ENCODE measurements around the gene FGF1.

FGF1 gene

DNA sequence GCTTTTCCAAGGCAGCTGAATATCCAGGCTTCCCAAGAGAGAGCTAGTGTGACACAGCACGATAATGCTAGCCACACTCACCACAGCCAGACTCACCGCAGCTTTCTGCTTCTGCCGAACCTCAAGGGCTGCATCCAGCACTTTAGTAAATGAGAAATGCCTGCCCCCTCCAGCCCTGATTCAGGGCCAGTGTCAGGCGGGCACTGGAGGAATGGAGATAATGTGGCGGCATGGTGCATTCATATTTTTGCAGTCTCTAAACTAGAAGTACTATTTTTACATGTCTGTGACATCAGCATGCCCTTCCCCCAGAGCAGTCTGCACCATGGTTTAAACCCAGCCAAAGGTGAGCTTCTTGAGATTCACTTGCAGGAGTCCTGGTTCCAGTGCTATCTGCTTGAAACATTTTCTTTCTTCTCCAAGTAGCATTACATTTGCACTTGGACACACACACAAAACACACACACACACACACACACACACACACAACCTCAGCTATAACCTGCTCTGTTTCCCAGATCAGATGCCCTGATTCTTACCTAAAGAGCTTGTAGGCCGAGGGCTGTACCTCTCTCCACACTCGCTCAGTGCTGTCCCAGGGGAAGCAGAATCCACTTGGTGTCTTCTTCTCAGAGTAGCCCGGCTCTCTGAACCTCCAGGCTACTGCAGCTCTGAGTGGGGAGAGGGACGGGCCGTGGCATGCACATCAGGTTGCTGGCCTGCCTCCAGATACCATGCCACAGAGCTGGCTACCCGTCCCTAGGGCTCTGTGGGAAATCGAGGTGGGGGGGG lies at the start of gene FGF1:
TSS of gene FGF1 (minus strand) at position 673 of the 792 bp plus-strand sequence. CDS start 71,963 bp downstream, outside the sequence.
- DNase-seq (ENCODE audit: extremely low read depth in 1 of 2, low read depth in 1 of 2): no peak

DNA sequence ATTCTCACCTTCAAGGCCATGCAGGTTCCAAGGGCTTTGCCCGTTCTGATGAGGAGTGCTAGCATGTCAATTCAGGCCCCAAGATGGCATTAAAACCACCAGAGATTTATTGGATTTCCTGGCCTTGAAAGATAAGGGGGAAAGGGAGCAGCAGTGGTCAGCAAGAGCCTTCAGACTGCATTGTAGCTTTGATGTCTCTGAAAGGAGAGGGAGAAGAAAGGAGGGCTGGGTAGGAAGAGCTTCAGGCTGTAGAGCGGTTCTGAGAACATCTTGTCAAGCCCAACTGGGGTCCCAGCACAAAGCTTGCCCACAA lies 41.8 kb upstream of the FGF1 start:
- DNase-seq (ENCODE audit: extremely low read depth in 1 of 2, low read depth in 1 of 2): no peak

DNA sequence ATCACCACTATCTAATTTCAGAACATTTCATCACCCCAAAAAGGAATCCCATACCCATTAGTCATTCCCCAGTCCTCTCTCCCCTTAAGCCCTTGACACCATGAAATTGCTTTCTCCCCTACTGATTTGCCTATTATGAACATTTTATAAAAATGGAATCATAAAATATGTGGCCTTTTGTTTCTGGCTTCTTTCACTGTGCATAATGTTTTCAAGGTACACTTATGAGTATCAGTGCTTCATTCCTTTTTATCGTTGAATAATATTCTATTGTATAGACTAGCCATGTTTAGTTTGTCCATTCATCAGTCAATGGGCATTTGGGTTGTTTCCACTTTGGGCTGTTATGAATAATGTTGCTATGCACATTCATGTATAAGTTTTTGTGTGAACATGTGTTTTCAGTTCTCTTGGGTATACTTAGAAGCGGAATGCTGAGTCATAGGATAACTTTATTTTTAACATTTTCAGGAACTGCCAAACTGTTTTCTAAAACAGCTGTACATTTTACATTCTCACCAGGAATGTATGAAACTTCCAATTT lies 40.4 kb upstream of the FGF1 start:
- DNase-seq (ENCODE audit: extremely low read depth in 1 of 2, low read depth in 1 of 2): no peak

DNA sequence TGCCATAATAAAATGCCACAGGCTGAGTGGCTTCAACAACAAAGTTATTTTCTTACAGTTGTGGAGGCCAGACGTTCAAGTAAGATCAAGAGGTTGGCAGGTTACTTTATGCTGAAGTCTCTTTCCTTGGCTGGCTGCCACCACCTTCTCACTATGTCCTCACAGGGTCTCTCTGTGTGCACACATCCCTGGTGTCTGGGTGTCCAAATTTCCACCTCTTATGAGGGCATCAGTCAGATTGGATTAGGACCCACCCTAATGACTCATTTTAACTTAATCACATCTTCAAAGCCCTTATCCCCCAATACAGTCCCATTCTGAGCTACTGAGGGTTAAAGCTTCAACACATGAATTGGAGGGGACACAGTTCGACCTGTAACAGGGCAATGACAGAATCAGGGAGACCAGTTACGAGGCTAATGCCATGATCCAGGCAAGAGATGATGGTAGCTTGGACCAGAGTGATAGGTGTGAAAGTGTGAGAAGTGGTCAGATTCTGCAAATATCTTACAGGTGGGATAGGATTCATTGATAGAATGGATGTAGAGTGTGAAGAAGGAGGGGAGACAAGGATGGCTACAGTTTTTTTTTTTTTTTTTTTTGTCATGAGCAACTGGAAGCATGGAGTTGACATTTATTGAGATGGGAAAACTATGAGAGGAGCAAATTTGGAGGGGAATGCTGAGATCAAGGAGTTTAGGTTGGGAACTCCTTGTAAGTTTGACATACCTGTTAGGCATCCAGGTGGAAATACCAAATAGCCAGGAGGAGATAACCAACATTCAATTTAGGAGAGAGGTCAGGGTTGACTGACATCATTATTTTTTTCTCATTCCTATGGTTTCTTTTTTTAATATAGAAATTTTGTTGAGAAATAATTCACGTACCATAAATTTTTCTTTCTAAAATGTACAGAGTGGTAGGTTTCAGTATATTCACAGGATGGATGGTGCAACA lies 39.6 kb upstream of the FGF1 start:
- no peak for DNase-seq (ENCODE audit: extremely low read depth in 1 of 2, low read depth in 1 of 2)

DNA sequence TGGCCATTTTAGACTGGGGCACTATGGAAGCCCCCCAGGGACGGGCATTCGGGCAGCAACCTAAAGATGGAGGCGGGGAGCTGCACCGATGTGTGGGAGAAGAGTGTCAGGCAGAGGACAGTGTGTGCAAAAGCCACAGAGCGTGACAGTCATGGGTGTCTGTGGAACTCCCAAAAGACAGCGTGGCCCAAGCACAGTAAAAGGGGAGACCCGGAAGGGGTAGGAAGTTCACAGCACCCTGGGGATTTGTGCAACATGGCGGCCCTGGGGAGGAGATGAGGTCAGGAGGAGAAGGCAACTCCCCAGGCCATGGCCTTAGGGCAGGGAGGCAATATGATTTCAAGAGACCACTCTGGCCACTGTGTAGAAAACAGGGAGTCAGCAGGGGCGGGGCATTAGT lies 38.9 kb upstream of the FGF1 start:
- no peak for DNase-seq (ENCODE audit: extremely low read depth in 1 of 2, low read depth in 1 of 2)

DNA sequence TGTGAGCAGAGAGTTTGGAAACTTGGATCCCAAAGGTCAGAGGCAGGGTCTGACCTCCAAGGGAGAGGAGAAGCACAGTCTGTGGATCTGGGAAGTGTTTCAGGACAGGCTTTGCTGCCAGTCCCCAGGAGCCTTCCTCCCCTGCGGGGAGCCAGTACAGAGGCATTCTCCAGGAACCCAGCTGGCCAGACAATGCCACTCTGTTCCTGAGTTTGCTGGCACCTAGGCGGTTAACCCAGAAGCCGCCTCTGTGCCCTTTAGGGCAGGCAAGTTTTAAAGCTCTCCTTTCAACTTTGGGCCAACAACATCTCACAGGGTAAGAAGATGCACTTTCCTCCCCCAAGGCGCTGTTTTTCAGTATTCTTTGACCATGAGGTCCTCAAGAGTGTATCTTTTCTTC lies 37.0 kb upstream of the FGF1 start:
- no peak for DNase-seq (ENCODE audit: extremely low read depth in 1 of 2, low read depth in 1 of 2)

DNA sequence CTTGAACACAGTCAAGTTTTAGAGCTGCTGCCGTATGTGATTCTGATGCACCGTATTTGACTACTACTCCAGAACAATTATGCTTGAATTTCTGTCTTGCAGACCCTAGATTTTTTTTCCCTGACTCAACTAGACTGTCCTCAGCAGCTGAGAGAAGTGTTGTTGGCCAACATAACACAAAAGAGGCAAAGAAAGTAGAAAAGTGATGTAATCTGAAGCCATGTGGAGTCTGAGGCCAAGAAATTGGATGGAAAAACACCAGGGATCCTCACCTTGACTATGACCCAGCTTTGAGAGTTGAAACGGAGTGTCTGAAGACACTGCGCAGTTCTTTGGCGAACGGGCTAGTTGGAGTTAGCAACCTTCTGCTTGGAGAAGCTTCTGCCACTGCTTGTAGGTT lies 36.3 kb upstream of the FGF1 start:
- no peak for DNase-seq (ENCODE audit: extremely low read depth in 1 of 2, low read depth in 1 of 2)

DNA sequence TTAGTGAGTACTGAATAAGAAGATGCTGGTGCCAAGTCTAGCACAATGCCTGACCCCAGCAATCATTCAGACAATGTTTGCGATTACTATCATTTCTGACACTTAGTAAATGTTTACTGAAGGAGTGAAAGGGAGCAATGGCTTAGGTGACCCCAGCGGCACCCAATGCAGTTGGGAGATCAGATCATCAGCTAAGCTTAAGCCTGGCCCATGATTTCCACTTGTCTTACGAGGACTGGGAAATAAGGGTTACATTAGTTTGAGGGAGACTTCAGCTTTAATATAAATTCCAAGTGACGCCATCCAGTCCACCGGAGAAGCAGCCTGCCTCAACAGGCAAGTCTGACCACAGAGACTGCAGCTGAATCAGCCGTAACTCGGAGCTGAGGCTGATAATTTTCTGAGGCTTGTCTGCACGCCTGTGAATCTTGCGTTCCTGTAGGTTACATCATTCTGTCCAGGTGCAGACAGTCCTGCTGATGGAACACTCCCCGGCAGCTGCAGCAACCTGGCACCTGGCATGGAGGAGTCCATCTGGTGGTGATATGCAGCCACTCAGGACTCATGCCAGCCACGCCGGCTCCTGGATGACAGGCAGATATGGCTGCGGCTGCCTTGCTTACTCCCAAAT lies 34.9 kb upstream of the FGF1 start:
- no peak for DNase-seq (ENCODE audit: extremely low read depth in 1 of 2, low read depth in 1 of 2)

DNA sequence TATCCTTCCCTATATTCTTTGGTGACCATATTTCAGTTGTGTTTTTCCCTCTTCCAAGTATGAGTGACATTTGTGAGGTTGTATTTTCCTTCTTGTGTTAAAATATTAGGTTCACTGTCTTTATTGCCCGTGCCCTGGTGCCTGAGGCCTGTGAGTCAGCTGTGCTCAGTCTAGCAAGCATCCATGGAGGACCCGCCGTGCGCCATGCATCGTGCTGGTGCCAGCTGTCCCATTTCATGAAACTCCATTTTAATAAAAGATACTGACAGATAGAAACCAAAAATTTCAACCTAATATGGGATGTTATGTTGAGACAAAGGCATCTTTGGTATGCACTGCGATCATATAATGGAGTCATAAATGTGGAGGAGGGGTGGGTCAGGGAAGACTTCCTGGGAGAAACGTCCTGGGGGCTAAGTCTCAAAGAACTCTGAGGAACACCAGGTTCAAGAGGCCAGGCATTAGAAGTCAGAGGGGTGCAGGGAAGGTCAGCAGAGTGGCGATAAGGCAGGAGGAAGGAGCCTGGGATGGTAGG lies 34.0 kb upstream of the FGF1 start:
- no peak for DNase-seq (ENCODE audit: extremely low read depth in 1 of 2, low read depth in 1 of 2)

DNA sequence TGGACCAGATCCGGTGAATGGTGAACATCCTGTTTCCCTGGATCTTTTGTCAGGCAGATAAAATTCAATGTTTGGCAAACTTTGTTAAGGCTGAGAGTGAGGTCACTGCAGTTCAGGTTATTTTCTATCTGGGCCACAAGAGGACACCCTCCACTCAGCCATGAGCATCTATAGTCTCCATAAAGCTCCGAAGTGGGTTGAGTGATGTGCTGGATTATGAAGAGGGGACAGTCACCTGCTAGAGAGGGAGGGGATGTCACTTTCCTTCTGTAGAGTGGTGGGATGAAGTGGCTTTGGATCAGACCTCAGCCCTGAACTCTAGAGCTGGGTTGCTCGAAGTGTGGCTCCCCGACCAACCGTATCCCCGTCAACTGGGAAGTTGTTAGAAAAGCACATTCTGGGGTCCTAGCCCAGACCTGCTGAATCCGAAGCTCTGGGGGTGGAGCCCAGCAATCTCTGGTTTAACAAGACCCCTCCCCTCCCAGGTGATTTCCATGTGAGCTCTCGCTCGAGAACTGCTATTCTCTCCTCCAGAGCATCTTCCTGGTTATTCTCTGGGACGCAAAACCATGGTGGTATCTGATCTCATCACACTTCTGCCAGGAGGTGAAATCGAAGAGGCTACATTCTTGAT lies 31.8 kb upstream of the FGF1 start:
- DNase-seq (ENCODE audit: extremely low read depth in 1 of 2, low read depth in 1 of 2): no peak

DNA sequence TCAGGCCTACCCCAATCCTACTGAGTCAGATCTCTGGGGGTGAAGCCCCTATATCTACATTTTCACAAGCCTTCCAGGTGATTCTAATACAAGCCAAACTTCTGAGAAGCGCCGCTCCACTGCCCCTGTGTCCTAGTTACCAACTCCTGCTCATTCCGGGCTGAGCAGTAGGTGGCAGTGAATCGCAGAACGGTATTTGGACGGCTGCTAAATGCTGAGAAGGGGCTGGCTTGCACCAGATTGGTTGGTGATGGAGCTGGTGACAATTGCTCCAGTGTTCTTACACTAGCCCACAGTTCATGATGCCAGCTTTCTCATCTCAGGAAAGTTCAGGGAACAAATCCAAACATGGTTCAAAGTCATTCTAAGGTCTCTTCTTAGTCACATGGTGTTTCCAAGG lies 31.1 kb upstream of the FGF1 start:
- no peak for DNase-seq (ENCODE audit: extremely low read depth in 1 of 2, low read depth in 1 of 2)

DNA sequence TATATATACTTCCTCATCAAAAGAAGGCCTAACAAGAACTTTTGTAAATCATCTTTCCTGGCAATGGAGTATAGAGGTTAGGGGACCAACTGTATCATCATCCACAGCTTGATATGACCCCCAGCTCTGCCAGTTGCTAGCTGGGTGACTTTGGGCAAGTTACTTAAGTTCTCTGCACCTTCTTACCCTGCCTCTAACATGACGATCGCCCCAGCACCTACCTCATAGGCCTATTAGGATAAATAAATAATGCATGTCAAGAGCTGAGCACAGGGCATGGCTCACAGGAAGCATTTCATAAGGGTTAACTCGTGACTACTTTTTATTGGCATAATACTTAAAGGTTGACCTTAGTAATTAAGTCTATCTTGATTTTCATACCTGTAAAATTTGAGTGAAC lies 29.4 kb upstream of the FGF1 start:
- no peak for DNase-seq (ENCODE audit: extremely low read depth in 1 of 2, low read depth in 1 of 2)

DNA sequence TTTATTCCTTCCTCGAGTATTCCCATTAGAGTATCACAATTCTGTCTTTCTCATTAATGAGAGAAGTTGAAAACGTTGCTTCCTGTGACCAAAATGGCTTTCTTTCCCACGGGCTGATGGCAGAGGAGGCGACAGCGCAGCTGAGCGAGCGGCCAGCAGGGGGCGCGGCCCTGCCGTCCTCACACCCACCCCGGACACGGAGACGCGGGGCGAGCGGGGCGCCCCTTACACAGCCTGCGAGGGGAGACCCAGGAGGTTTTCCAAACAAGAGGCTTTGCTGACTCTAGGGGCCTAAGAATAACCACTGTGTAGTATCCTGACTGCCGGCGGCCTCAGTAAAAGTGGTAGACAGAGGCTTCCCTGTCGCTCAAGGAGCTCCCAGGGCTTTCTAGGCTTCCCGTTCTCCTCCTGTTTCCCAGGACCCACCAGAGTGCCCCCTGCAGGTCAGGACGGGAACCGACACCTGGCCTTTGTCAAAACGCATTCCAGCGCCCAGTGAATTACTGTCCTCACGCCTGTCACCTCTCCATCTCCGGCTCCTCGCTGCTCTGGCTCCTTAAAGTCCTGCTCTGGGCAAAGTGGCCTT lies 27.3 kb upstream of the FGF1 start:
- peak; percentile 55 to 77 for DNase-seq (ENCODE audit: extremely low read depth in 1 of 2, low read depth in 1 of 2)

DNA sequence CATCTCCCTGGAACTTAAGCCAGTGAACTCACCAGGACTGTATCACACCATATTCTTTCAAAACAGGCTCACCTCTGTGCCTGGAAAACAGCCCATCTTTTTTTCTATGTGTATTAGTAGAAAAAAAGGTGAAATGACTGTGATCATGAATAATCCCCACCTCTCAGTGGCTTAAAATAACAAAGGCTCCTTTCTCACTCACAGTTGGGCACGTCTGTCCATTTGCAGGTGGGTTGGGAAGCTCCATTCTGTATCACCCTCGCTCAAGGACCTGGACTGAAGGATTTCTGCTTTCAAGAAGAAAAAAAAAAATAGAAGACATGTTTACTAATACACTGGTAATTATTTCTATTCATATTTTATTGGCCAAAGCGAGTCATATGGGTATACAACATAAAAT lies 17.3 kb upstream of the FGF1 start:
- DNase-seq (ENCODE audit: extremely low read depth in 1 of 2, low read depth in 1 of 2): no peak

DNA sequence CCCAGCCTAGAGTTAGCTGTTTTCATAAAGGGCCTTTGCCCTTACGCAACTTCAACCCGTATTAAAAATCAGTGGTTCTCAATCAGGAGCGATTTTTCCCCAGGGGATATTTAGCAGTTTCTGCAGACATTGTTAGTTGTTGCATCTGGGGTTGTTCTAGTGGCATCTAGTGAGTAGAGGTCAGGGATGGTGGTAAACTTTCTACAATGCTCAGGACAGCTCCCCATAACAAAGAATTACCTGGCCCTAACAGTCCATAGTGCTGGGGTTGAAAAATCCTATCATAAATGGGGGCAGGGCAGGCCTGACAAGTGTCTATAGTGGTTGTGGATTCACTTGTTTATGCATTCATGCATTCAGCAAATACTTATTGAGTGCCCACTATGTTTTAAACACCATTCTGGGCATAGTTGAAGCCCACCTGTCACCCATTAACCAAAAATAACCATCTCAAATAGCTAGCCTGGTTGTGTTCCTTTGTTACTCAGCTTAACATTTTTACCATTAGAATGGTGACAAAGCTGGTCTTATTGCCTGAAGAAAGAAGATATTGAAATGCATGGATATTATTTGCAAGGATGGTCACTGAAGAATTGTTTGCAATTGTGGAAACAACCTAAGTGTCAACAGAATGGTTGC lies 15.9 kb upstream of the FGF1 start:
- DNase-seq (ENCODE audit: extremely low read depth in 1 of 2, low read depth in 1 of 2): no peak

DNA sequence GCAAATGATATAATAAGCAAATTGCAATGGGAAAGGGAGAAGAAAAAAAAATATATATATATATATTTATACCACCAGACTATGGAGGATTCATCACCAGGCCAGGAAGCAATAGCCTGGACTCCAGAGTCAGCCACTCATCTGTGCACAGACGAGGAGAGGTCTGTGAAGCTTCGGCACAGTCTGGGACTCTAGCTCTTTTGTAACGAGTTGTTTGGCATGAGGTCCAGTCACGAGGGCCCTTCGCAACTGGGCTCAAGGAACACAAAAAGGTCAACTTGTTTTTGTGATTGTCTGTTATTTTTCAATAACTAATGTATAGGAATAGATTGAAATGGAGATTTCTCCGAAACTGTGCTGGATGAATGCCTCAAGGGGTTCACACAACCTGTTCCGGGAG lies 14.7 kb upstream of the FGF1 start:
- DNase-seq (ENCODE audit: extremely low read depth in 1 of 2, low read depth in 1 of 2): no peak

DNA sequence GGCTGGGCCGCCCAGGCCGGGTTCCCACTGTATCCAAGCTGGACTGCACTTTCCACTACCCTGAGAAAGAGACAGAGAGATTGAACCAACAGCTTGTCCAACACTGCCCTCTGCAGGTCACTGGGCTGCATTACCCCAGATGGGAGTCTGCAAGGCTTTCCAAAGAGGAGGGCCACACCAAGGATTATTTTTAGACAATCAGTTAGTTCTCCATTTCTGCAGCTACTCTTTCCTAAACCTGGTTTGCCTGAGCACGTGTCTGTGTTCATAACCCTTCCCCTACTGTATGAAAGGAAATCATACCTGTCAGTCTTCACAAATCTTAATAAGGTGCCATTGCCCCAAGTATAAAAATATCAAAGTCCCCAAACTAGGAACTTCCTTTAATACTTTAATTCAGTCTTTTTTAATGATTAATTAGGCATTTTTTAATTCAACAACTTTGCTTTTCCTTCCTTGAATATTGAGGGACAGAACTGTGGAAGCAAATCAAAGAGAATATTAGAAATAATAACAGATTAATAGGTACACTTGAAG lies 13.4 kb upstream of the FGF1 start:
- peak; percentile 35 to 55 for DNase-seq (ENCODE audit: extremely low read depth in 1 of 2, low read depth in 1 of 2)

DNA sequence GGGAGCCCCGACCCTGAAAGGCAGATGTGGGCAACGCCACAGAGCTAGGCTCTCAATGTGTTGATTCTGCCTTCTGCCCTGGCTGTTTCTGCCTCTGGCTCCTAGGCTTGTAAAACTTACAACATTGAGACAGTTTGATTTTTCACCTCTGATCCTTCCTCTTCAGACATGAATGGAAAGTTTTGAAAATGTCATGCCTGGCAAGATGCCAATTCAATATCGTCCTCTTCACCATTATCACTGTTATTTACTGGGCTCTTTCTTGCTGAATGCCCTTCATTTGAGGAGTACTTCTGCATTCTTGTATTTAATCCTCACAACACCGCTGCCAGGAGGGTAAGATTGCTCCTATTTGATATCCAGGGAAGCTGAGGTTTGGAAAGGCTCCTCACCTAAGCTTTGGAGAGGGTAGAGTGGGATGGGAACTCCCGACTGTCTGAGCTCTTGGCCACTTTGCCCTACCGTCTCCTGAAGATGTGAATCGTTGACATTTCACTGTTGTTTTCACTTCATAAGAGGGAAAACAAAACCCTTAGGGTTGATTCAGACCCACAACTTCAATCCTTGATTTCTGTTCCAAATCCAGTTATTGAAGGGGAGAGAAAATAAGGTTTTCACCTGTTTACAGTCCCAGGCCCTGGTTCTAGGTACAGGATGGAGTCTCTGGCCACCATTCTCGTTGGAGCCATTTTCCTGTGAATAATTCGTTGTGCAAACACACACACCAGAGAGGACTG lies 12.7 kb upstream of the FGF1 start:
- DNase-seq (ENCODE audit: extremely low read depth in 1 of 2, low read depth in 1 of 2): no peak
